ENCODE results near the gene ZNF273.
"Not testable (repeated sequence)": the region's sequence is repeated elsewhere in the genome, so short reads cannot be mapped to it uniquely, and the experiment has no call there.

The ZNF273 gene

DNA sequence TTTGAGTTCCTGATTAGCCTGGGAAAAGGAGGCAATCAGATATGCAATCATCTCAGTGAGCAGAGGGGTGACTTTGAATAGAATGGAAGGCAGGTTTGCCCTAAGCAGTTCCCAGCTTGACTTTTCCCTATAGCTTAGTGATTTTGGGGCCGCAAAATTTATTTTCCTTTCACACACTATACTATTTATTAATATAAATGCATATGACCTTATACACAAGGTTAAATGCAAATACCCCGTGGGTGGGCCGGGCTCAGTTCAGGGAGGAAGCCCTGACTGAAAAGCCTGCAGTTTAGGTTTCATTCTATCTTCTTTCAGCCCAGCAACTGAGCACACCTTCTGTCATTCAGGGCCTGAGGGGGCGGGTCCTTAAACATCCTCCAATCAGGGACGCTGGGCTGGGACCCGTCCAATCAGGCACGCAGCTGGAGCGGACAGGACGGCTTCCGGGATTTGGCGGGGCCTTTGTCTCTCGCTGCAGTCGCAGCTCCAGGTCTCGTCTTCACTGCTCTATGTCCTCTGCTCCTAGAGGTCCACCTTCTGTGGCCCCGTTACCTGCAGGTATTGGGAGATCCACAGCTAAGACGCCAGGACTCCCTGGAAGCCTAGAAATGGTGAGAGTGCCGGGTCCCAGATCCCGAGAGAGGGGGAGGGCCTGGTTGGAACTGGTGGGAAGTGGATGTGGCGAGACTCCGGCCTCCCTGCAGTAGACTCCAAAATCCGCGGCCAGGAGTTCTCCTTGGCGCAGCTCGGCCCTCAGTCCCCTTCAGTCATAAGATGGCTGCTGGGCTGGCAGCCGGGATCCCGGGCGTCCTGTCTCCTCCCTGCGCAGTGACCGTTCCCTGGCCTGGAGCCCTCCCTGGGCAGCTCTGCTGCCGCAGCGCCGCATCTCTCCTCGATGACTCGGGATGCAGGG, at the start of gene ZNF273:
Gene ZNF273 (plus strand): TSS at position 468 of the 916 bp plus-strand sequence. CDS start 45 bp downstream, at position 513.
- DNase-seq: peak; percentile 88

DNA sequence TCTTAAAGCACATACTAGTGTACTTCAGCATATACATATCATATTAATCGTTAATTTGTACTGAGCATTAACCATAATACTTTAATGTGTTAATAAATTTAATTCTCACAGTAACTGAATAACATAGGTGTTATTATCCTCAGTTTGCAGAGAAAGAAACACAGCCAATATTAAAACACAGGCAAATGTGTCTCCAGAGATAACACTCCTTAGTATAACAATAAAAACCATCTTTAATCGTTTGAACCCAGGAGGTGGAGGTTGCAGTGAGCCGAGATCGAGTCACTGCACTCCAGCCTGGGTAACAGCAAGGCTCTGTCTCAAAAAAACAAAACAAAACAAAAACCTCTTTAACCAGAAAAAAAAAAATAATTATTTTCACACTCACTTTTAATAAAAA, 49.4 kb upstream of the ZNF273 start:
- DNase-seq: no peak

DNA sequence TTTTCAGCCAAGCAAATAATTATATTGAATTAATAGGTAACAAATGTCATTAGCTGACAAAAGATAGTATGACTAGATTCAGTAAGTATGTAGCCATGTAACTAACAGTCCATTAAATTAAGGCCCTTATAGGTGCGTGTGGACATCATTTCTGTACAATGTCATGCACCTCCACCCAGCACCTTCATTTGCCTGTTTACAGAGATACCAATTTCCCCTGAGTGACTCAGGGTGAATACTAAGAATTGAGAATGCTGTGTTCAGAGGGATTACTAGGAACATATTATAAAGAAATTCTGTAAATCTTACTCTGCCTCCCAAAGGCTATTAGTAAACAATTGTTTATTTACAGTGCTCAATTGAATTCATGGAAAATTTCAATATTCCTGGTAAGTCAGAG, 48.1 kb upstream of the ZNF273 start:
- no peak for DNase-seq

DNA sequence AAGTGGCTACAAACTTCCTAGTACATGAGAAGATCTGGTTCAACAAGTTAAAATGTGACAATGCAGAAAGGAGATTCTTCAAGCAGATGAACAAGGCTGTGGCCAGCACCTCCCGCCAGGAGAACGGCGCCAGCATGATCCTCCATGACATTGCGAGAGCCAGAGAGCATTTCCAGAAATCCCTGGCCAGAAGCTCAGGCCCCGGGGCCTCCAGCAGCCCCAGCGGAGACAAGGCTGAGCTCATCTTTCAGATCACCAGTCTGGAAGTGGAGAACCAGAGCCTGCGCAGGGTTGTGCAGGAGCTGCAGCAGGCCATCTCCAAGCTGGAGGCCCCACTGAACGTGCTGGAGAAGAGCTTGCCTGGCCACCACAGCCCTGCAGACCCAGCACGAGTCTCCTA, 40.1 kb upstream of the ZNF273 start:
- DNase-seq: no peak

DNA sequence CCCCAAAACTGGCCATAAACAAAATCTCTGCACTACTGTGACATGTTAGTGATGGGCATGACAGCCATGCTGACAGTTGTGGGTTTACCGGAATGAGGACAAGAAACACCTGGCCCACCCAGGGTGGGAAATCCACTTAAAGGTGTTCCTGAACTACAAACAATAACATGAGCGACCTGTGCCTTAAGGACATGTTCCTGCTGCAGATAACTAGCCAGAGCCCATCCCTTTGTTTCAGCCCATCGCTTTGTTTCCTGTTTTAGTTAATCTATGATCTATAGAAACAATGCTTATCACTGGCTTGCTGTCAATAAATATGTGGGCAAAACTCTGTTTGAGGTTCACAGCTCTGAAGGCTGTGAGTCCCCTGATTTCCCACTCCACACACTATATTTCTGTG, 39.5 kb upstream of the ZNF273 start:
- DNase-seq: not testable (repeated sequence)

DNA sequence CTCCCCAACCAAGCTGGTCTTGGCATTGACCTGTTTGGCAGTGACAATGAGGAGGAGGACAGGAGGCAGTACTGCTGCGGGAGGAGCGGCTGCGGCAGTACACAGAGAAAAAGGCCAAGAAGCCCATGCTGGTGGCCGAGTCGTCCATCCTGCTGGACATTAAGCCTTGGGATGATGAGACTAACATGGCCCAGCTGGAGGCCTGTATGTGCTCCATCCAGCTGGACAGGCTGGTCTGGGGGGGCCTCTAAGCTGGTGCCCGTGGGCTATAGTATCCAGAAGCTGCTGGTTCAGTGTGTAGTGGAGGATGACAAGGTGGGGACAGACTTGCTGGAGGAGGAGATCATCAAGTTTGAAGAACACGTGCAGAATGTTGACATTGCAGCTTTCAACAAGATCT, 39.1 kb upstream of the ZNF273 start:
- DNase-seq: no peak

DNA sequence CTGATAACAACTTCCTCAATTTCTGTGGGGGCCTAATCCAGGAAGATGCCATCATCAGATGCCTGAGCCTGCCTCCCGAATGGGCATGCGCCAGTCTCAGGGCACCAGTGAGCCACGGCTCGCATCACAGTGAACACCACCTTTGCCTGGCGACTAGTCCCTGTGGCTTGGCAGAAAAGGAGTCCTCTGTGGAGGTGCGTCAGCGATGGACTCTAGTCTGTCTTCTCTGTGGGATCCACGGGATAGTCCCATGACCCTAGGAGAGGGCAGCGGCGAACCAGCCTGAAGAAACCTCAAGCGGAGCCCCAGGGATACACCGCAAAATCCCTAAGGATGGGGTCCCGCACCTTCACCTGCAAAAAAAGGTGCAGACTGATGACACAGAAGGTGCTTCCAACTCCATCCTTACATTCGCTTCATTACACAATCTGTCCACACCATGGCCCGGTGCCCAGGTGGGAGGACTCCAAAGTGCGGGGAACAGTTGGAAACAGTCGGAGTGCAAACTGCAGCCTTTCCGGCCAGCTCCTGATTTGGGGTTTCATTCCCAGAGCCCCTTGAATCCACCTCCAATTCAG, 35.1 kb upstream of the ZNF273 start:
- DNase-seq: no peak

DNA sequence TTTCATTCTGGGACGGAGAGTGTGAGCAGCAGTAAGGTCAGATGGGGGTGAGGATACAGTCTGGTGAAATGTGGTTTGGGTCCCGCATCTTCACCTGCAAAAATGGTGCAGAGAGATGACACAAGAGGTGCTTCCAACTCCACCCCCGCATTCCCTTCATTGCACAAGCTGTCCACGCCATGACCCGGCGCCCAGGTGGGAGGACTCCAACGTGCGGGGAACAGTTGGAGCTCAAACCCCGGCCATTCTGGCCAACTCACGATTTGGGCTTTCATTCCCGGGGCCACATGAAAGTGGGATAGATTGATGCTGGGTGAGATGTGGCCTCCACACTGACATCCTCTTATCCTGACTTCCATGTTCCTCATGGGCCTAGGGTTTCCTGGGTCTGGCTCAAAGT, 34.6 kb upstream of the ZNF273 start:
- no peak for DNase-seq

DNA sequence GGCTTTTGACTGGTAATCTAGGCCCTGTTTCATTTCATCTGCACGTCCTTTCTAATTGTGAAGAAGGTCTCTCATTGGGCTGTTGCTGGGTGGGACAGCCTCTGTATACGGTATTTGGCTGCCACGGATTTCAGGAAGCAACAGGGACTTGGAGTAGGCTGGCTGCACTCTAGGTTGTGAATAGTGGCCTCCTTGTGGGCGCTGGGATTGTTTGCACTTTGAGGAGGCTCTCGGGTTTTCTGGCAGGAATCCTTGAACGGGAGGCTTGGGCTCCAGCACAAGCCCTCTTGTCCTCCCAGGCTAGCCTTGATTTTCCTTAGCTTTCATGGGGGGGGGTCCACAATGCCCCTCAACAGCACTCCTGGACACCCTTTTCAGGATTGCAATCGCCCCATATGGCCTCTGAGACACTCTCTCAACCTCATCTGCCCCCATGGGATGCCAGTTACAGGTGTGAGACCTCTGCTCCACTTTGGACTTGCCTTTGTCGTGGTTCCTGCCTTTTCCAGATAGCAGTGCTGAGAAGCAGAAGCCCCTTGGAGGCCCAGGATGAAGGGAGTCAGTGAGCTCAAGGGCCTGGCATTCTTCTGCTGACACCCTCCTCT, 33.9 kb upstream of the ZNF273 start:
- no peak for DNase-seq

DNA sequence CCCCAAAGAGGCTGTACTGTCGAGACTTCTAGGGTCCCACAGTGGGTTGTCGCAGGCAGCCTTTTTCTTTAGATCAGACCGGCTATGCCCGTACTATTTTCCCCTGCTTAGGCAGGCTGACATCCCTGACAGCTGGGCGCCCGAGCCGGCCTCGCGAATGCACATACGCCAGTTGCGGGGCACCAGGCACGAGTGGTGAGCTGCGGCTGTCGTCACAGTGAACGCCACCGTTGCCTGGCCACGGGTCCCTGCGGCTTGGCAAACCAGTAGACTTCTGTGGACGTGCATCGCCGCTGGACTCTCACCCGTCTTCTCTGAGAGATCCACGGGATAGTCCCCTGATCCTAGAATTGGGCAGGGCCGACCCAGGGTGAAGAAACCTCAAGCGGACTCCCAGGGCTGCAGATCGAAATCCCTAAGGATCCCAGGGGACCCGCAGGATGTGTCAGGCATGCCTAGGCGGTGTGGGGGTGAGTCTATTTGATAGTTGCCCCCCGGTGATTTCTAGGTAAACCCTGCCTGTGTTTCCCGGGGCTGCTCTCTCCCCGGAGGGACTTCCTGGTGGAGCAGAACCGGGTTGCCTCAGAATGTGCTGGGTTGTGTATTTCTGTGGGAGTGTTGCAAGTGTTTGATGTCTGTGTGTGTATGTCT, 33.0 kb upstream of the ZNF273 start:
- no peak for DNase-seq

DNA sequence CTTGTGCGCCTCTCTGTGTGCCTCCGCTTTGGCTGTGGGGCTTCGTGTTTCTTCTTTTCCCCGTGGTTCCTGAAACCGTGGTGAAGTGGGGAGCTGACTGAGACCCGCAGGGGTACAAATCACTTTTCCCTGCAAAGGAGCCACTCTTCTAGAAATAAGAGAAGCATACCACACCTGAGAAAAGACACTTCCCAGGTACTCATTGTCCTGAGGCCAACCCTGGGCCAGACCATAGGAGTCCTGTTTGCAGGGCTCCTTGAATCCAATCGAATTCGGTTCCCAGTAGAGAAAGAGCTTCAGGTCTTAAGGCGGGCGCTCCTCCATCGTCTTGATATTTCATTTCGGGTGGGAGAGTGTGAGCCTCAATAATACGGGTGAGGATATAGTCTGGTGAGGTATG, 32.4 kb upstream of the ZNF273 start:
- no peak for DNase-seq

DNA sequence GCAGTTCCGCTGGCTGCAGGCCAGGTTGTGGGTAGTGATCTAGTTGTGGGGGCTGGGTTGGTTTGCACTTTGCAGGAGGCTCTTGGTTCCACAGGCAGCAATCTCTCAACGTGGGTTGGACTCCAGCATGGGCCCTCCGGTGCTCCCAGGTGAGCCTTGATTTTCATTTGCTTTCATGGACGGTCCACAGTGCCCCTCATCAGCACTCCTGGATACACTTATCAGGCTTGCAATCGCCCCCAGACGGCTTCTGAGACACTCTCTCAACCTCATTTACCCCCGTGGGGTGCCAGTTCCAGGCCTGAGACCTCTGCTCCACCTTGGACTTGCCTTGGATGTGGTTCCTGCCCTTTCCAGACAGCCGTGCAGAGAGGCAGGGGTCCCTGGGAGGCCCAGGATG, 31.3 kb upstream of the ZNF273 start:
- DNase-seq: no peak

DNA sequence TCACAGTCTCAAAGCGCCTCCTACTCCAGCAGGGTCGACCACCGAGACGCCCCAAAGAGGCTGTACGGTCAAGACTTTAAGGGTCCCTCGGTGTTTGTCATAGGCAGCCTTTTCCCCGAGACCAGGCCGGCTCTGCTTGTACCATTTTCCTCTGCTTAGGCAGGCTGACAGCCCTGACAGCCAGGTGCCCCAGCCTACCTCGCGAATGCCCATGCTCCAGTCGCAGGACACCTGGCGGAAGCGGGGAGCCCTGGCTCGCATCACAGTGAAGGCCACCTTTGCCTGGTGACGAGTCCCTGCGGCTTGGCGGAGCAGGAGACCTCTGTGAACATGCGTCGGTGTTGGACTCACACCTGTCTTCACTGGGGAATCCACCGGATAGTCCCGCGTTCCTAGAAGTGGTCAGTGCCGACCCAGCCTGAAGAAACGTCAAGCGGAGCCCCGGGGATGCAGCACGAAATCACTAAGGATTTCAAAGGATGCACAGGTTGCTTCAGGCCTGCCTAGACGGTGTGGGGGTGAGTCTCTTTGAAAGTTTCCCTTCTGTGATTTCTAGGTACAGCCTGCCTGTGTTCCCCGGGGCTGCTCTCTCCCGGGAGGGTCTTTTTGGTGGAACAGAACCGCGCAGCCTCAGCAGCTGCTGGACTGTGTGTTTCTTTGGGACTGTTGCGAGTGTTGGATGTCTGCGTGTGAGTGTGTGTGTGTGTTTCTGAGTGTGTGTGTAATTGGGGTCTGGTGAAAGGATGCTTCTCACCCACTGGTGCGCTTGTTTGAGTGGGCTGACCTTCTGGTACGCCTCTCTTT, 30.5 kb upstream of the ZNF273 start:
- DNase-seq: no peak

DNA sequence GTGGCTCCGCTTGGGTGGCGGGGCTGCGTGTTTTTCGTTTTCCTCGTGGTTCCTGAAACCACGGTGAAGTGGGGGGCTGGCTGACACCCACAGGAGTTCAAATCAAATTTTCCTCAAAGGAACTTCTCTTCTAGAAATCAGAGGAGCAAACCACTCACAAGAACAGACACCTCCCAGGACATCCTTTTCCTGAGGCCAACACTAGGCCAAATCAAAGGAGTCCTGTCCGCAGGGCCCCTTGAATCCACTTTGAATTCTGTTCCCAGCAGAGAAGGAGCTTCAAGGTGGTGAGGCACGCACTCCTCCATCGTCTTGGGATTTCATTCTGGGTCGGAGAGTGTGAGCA, 29.9 kb upstream of the ZNF273 start:
- no peak for DNase-seq

DNA sequence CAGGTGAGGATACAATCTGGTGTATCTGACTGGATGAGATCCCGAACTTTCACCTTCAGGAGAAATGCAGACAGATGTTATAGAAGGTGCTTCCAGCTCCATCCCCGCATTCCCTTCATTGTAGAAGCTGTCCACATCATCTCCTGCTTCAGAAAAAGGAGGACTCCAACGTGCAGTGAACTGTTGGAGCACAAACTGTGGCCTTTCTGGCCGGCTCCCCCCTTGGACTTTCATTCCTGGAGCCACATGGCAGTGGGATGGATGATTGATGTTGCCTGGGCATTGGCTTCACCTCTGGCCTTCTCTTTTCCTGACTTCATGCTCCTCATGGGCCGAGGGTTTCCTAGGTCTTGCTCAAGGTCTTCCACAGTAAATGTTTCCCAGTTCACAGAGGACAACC, 29.6 kb upstream of the ZNF273 start:
- no peak for DNase-seq

DNA sequence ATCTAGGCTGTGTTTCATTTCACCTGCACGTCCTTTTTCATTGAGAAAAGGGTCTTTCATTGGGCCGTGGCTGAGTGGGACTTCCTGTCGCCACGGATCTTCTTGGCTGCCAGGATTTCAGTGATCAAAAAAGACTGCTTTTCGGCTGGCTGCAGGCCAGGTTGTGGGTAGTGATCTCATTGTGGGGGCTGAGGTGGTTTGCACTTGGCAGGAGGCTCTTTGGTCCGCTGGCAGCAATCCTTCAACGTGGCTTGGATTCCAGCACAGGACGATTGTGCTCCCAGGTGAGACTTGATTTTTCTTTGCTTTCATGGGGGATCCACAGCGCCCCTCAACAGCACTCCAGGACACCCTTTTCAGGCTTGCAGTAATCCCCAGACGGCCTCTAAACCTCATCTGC, 29.0 kb upstream of the ZNF273 start:
- no peak for DNase-seq

DNA sequence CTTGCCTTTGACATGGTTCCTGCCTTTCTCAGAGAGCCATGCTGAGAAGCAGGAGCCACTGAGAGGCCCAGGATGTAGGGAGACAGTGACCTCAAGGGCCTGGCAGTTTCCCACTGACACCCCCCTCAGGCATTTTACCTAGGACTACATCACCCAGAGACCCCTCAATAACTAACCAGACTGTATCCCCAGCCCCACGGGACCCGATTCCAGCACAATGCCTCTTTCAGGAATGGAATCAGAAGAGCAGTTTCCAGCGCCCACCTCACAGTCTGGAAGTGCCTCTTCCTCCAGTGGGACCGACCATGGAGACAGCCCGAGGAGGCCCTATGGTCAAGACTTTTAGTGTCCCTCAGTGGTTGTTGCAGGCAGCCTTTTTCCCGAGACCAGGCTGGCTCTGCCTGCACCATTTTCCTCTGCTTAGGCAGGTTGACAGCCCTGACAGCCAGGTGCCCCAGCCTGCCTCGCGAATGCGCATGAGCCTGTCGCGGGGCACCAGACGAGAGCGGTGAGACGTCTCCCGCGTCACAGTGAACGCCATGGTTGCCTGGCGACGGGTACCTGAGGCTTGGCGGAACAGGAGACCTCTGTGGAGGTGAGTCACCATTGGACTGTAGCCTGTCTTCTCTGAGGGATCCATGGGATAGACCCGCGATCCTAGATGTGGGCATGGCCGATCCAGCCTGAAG, 28.4 kb upstream of the ZNF273 start:
- no peak for DNase-seq

DNA sequence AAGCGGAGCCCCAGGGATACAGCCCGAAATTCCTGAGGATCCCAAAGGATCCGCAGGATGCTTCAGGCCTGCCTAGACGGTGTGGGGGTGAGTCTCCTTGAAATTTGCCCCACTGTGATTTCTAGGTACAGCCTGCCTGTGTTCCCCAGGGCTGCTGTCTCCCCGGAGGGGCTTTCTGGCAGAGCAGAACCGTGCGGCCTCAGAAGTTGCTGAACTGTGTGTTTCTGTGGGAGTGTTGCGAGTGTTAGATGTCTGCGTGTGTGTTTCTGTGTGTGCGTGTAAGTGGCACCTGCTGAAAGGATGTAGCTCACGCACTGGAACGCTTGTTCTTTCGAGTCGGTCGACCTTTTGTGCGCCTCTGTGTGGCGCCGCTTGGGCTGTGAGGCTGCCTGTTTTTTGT, 27.8 kb upstream of the ZNF273 start:
- DNase-seq: no peak

DNA sequence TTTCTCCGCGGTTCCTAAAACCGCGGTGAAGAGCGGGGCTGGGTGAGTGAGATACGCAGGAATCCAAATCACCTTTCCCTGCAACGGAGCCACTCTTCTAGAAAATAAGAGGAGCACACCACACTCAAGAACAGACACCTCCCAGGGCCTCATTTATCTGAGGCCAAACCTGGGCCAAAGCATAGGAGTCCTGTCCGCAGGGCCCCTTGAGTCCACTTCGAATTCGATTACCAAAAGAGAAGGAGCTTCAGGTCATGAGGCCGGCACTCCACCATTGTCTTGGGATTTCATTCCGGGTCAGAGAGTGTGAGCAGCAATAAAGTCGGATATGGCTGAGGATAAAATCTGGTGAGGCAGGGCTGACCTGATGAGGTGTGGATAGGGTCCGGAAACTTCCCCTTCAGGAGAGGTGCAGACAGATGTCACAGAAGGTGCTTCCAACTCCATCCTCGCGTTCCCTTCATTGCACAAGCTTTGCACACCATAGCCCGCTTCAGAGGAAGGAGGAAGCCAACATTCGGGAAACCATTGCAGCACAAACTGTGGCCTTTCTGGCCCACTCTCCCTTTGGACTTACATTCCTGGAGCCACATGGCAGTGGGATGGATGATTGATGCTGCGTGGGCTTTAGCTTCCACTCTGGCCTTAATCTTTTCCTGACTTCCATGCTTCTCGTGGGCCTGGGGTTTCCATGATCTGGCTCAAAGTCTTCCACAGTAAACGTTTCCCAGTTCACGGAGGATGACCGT, 27.2 kb upstream of the ZNF273 start:
- no peak for DNase-seq

DNA sequence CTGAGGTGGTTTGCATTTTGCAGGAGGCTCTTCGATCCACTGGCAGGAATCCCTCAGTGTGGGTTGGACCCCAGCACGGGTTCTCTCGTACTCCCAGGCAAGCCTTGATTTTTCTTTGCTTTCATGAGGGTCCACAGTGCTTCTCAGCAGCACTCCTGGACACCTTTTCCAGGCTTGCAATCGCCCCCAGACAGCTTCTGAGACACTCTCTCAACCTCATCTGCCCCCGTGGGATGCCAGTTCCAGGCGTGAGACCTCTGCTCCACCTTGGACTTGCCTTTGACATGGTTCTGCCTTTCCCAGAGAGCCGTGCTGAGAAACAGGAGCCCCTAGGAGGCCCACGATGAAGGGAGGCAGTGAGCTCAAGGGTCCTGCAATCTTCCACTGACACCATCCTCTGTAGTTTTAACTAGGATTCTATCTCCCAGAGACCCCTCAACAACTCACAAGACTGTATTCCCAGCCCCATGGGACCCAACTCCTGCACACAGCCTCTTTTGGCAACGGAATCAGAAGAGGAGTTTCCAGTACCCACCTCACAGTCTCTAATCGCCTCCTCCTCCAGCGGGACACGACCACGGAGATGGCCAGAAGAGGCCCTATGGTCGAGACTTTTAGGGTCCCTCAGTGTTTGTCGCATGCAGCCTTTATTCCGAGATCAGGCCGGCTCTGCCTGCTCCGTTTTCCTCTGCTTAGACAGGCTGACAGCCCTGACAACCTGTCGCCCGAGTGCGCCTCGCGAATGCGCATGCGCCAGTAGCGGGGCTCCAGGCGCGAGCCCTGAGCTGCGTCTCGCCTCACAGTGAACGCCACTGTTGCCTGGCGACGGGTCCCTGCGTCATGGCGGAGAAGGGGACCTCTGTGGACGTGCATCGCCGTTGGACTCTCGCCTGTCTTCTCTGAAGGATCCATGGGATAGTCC, 26.0 kb upstream of the ZNF273 start:
- peak; percentile 52 for DNase-seq
